ENCODE data around the gene HMGB4.

The HMGB4 gene

GRCh38 chr1:33899746-33900145 is 35.9 kb downstream of the HMGB4 start:
- DNase-seq, result no peak

GRCh38 chr1:33902486-33903209 is 38.8 kb downstream of the HMGB4 start:
- peak; percentile 48 for DNase-seq

GRCh38 chr1:33903210-33903589 is 39.3 kb downstream of the HMGB4 start:
- DNase-seq, result peak; percentile 58

- no peak for DNase-seq
Observed at GRCh38 chr1:33905241-33905640, 41.4 kb downstream of the HMGB4 start.

GRCh38 chr1:33906156-33906555 is 42.3 kb downstream of the HMGB4 start:
- DNase-seq, result no peak

- DNase-seq, result no peak
Observed at GRCh38 chr1:33908324-33908956, 44.6 kb downstream of the HMGB4 start.

Measured in fibroblast of skin of right quadriceps (primary cell).